Esophagus muscularis mucosa (tissue), 4 donors: Measurements from ENCODE around the gene CORO6.

ENCODE experiments used
- CTCF ChIP-seq, 3 experiments: fragments of 200-600 bp in 2 of 3; fragments of 450-650 bp in 1 of 3; sonication (generic) in 2 of 3; IDR thresholded peaks; one replicate each; pipeline ENCODE4 v1.5.1; 2017 to 2019; ENCODE audit warnings: antibody characterized with exemption in 3 of 3, mild to moderate bottlenecking in 2 of 3, moderate library complexity in 1 of 3
- EP300 ChIP-seq: sonication (generic); formaldehyde crosslinking; IDR thresholded peaks from one replicate; pipeline ENCODE4 v1.6.1; 2017; ENCODE audit warnings: antibody characterized with exemption
- POLR2A ChIP-seq: fragments of 450-650 bp; IDR thresholded peaks from one replicate; pipeline ENCODE4 v1.6.1; 2017; ENCODE audit warnings: antibody characterized with exemption, moderate library complexity, mild to moderate bottlenecking, low read depth
- POLR2AphosphoS5 ChIP-seq, 2 donors: sonication (generic); formaldehyde crosslinking; IDR thresholded peaks; one replicate each; pipeline ENCODE4 v1.6.1; 2017; ENCODE audit warnings: antibody characterized with exemption in 2 of 2

- TF ChIP-seq CTCF (IDR thresholded peaks at IDR 0.05) = no peak
- TF ChIP-seq EP300 = no peak
- TF ChIP-seq POLR2A = no peak
- TF ChIP-seq POLR2AphosphoS5 (IDR thresholded peaks at IDR 0.05) = no peak
Measured at GRCh38 chr17:29588017-29588561, 34.6 kb downstream of the CORO6 start.
